GM10266 (cell line): ENCODE results near the gene NR1I3.
A peak's percentile ranks its signal among the peaks of the same experiment; 100 is the strongest.
"Not testable (repeated sequence)": the region's sequence is repeated elsewhere in the genome, so short reads cannot be mapped to it uniquely, and the experiment has no call there.

Source experiments
- DNase-seq: peaks from one replicate; pipeline ENCODE4 v3.0.0; 2012; ENCODE audit errors: extremely low spot score
- CTCF ChIP-seq: IDR thresholded peaks from 2 replicates; pipeline ENCODE4 v1.5.1; 2012; ENCODE audit warnings: mild to moderate bottlenecking, low read depth; ENCODE audit not compliant: control insufficient read depth, insufficient read depth; ENCODE audit errors: missing control alignments

NR1I3 gene

GRCh38 chr1:161228032-161228431 lies 10.0 kb downstream of the NR1I3 start:
- no peak for TF ChIP-seq CTCF
- DNase-seq: no peak

- peak; percentile 82 for TF ChIP-seq CTCF
- peak; percentile 77 for DNase-seq
Measured at GRCh38 chr1:161227196-161227871, 10.7 kb downstream of the NR1I3 start.

DNA sequence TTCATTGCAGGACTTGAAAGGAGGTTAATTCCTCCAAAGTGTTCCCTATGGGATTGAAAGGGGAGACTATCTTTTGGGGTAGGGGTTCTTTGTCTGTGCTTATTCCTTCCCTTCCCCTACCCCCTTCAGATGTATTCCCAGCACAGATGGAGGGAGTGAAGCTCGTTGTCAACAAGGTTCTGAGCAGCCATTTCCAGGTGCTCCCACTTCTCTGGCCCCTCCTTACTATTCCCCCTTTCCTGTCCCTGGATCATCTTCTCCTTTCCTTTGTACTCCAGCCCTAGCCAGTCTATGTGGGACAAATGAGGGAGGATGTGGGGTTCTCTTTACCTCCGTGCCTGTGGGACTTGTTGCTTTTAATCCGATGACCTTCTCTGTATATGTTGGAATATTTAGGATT lies 11.2 kb downstream of the NR1I3 start:
- DNase-seq: no peak
- no peak for TF ChIP-seq CTCF

DNA sequence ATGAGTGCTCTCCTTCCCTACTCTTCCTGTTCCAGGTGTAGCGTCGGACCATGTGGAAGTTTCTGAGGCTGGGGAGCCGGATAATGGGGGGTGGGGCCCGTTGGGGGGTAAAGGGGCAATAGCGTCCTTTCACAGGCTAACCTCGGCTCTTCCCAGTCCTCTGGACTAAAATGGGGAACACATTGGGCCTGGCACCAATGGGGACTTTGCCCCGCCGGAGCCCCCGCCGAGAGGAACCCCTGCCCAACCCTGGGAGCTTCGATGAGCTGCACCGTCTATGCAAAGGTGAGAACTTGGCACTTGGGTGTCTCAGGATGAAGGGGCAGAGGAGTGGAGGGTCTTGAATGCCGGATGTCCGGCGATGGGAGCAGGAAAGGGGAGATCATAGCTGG lies 11.7 kb downstream of the NR1I3 start:
- DNase-seq: no peak

GRCh38 chr1:161225534-161226319 lies 12.3 kb downstream of the NR1I3 start, which contains the start of gene TOMM40L:
Gene TOMM40L (plus strand): TSS chr1:161226060. CDS start chr1:161226490, 430 bp downstream.
- TF ChIP-seq CTCF: peak; percentile 71
- peak; percentile 92 for DNase-seq

More for the DNA sequence above, 11.7 kb downstream of the NR1I3 start:
- no peak for TF ChIP-seq CTCF

GRCh38 chr1:161225178-161225533 lies 12.8 kb downstream of the NR1I3 start:
- no peak for TF ChIP-seq CTCF
- no peak for DNase-seq

- DNase-seq: not testable (repeated sequence)
Measured at GRCh38 chr1:161224695-161225087, 13.3 kb downstream of the NR1I3 start.
